GM21360 (cell line): ENCODE results near the gene CYP26B1.
A peak's percentile ranks its signal among the peaks of the same experiment; 100 is the strongest.

Experiments
- ATAC-seq: cut with Tn5 transposase; IDR thresholded peaks from one replicate; pipeline ENCODE4 v1.9.1; 2021; ENCODE audit warnings: mild to moderate bottlenecking, moderate library complexity; ENCODE audit not compliant: unreplicated experiment

Gene CYP26B1

GRCh38 chr2:72142570-72143440 is 4.9 kb downstream of the CYP26B1 start:
- no peak for ATAC-seq

GRCh38 chr2:72141881-72142451 is 5.7 kb downstream of the CYP26B1 start:
- no peak for ATAC-seq

- no peak for ATAC-seq
These were observed 6.5 kb downstream of the CYP26B1 start for GRCh38 chr2:72141032-72141645.

- ATAC-seq: no peak
These were observed 7.1 kb downstream of the CYP26B1 start for GRCh38 chr2:72140621-72140960.

GRCh38 chr2:72139874-72140620 is 7.6 kb downstream of the CYP26B1 start:
- no peak for ATAC-seq

- no peak for ATAC-seq
These were observed 8.2 kb downstream of the CYP26B1 start for GRCh38 chr2:72139471-72139873.

GRCh38 chr2:72138921-72139381 is 8.7 kb downstream of the CYP26B1 start:
- ATAC-seq: no peak

- no peak for ATAC-seq
These were observed 9.4 kb downstream of the CYP26B1 start for GRCh38 chr2:72138011-72138881.

- ATAC-seq: peak; percentile 81
These were observed 10.1 kb downstream of the CYP26B1 start for GRCh38 chr2:72137498-72138010.

- ATAC-seq: no peak
These were observed 10.6 kb downstream of the CYP26B1 start for GRCh38 chr2:72136933-72137497.

GRCh38 chr2:72136331-72136730 is 11.3 kb downstream of the CYP26B1 start:
- ATAC-seq: no peak

GRCh38 chr2:72135921-72136320 is 11.7 kb downstream of the CYP26B1 start:
- no peak for ATAC-seq

GRCh38 chr2:72134997-72135800 is 12.5 kb downstream of the CYP26B1 start:
- ATAC-seq: no peak

GRCh38 chr2:72134408-72134996 is 13.2 kb downstream of the CYP26B1 start:
- ATAC-seq: no peak

- ATAC-seq: no peak
These were observed 13.8 kb downstream of the CYP26B1 start for GRCh38 chr2:72133721-72134407.

GRCh38 chr2:72132981-72133720 is 14.5 kb downstream of the CYP26B1 start:
- no peak for ATAC-seq
